Osteocyte (in vitro differentiated cells): ENCODE results near the gene STX10. TPM values are rescaled to one million over a fixed set of nuclear protein-coding genes. Genes with fewer than 3 reads are reported as not detected.

ENCODE experiments used
- DNase-seq: peaks from one replicate; pipeline ENCODE4 v3.0.0; 2021; ENCODE audit warnings: mixed read lengths; ENCODE audit not compliant: unreplicated experiment; ENCODE audit errors: extremely low spot score
- H3K27ac Mint-ChIP-seq: one replicate; pipeline ENCODE4 v1.8.0; 2021; ENCODE audit warnings: mild to moderate bottlenecking, mixed read lengths; ENCODE audit not compliant: unreplicated experiment
- H3K27me3 Mint-ChIP-seq: one replicate; pipeline ENCODE4 v1.8.0; 2021; ENCODE audit warnings: mixed read lengths; ENCODE audit not compliant: unreplicated experiment
- H3K36me3 Mint-ChIP-seq: one replicate; pipeline ENCODE4 v1.8.0; 2021; ENCODE audit warnings: mixed read lengths; ENCODE audit not compliant: unreplicated experiment
- H3K4me1 Mint-ChIP-seq: one replicate; pipeline ENCODE4 v1.8.0; 2021; ENCODE audit warnings: mixed read lengths; ENCODE audit not compliant: unreplicated experiment
- H3K4me3 Mint-ChIP-seq: one replicate; pipeline ENCODE4 v1.8.0; 2021; ENCODE audit warnings: mild to moderate bottlenecking, moderate library complexity, mixed read lengths; ENCODE audit not compliant: unreplicated experiment
- H3K9me3 Mint-ChIP-seq: one replicate; pipeline ENCODE4 v1.8.0; 2021; ENCODE audit warnings: mixed read lengths; ENCODE audit not compliant: unreplicated experiment
- CTCF ChIP-seq: fragments of 200-600 bp; sonication (generic); IDR thresholded peaks from 2 replicates; pipeline ENCODE4 v1.5.0; 2021; ENCODE audit warnings: antibody characterized with exemption, mild to moderate bottlenecking, moderate library complexity
- total RNA-seq: library from RNA; stranded (reverse); gene quantifications from 2 replicates; pipeline ENCODE4 v1.2.1, GENCODE V29; 2021

Gene STX10
- total RNA-seq, 1 donor from 2014 or later: 50.5 TPM

- H3K27me3 Mint-ChIP-seq: no peaks in the 10 kb centered on the region
- H3K4me1 Mint-ChIP-seq: peaks cover 44% of the 10 kb centered on the region
- no peaks in the 10 kb centered on the region for H3K9me3 Mint-ChIP-seq
- no peaks in the 10 kb centered on the region for H3K36me3 Mint-ChIP-seq
- H3K4me3 Mint-ChIP-seq: peak overlapping the region; percentile 55
- no peak for TF ChIP-seq CTCF
- H3K27ac Mint-ChIP-seq: peak overlapping the region; percentile 89
- DNase-seq: no peak
These were observed 28.5 kb downstream of the STX10 start for GRCh38 chr19:13121551-13122274.

- Mint-ChIP-seq H3K4me3 (peak overlapping the region; percentile 55), H3K27ac (peak overlapping the region; percentile 89), H3K4me1 (peaks cover 51% of the 10 kb centered on the region), H3K36me3 (no peaks in the 10 kb centered on the region), H3K9me3 (no peaks in the 10 kb centered on the region), H3K27me3 (no peaks in the 10 kb centered on the region)
- TF ChIP-seq CTCF: no peak
- no peak for DNase-seq
These were observed 29.4 kb downstream of the STX10 start for GRCh38 chr19:13120817-13121216.

- Mint-ChIP-seq H3K9me3 (no peaks in the 10 kb centered on the region), H3K36me3 (no peaks in the 10 kb centered on the region), H3K4me1 (peaks cover 56% of the 10 kb centered on the region), H3K4me3 (peak overlapping the region; percentile 77), H3K27ac (peak overlapping the region; percentile 89), H3K27me3 (no peaks in the 10 kb centered on the region)
- DNase-seq: no peak
- TF ChIP-seq CTCF: no peak
These were observed 30.1 kb downstream of the STX10 start for GRCh38 chr19:13120031-13120430.

DNA sequence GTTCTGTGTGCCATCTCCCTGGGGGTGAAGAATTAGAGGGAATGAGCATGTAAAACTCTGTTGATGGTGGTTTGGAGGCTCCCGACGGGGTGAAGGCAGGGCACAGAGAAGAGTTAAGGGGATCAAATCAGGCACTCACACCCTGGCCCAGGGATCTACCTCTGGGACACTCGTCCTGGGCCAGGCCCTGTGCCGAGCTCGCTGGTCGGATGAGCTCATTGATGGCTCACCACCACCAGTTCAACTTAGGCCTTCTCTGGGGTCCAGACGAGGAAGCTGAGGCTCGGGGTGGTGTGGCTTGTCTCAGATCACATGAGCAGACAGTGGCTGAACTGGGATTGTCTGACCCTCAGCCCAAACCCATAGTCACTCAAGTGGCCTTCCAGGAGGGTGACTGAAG is 30.5 kb downstream of the STX10 start:
- no peak for DNase-seq
- H3K27ac Mint-ChIP-seq: peak overlapping the region; percentile 89
- no peak for TF ChIP-seq CTCF
- H3K4me3 Mint-ChIP-seq: peak overlapping the region; percentile 77
- H3K27me3 Mint-ChIP-seq: no peaks in the 10 kb centered on the region
- no peaks in the 10 kb centered on the region for H3K9me3 Mint-ChIP-seq
- H3K4me1 Mint-ChIP-seq: peaks cover 56% of the 10 kb centered on the region
- H3K36me3 Mint-ChIP-seq: no peaks in the 10 kb centered on the region

GRCh38 chr19:13118424-13119193 is 31.6 kb downstream of the STX10 start:
- H3K27me3 Mint-ChIP-seq: no peaks in the 10 kb centered on the region
- DNase-seq: no peak
- TF ChIP-seq CTCF: no peak
- H3K27ac Mint-ChIP-seq: peak overlapping the region; percentile 89
- H3K9me3 Mint-ChIP-seq: no peaks in the 10 kb centered on the region
- peaks cover 56% of the 10 kb centered on the region for H3K4me1 Mint-ChIP-seq
- H3K4me3 Mint-ChIP-seq: peak overlapping the region; percentile 77
- H3K36me3 Mint-ChIP-seq: no peaks in the 10 kb centered on the region
